ENCODE results near the gene CDC42BPA.
"Not testable (repeated sequence)": the region's sequence is repeated elsewhere in the genome, so short reads cannot be mapped to it uniquely, and the experiment has no call there.

Gene CDC42BPA

GRCh38 chr1:227190321-227190720 lies 128.0 kb downstream of the CDC42BPA start:
- no peak for DNase-seq

GRCh38 chr1:227185291-227185690 lies 133.0 kb downstream of the CDC42BPA start:
- no peak for DNase-seq

GRCh38 chr1:227182012-227182411 lies 136.3 kb downstream of the CDC42BPA start:
- DNase-seq, result no peak

- DNase-seq, result no peak
Observed at GRCh38 chr1:227175611-227176010, 142.7 kb downstream of the CDC42BPA start.

GRCh38 chr1:227174164-227174563 lies 144.1 kb downstream of the CDC42BPA start:
- no peak for DNase-seq

GRCh38 chr1:227170361-227171166 lies 147.7 kb downstream of the CDC42BPA start:
- DNase-seq, result no peak

GRCh38 chr1:227169343-227169742 lies 148.9 kb downstream of the CDC42BPA start:
- no peak for DNase-seq

GRCh38 chr1:227167276-227168101 lies 150.8 kb downstream of the CDC42BPA start:
- DNase-seq, result no peak

GRCh38 chr1:227166559-227166958 lies 151.7 kb downstream of the CDC42BPA start:
- DNase-seq, result no peak

GRCh38 chr1:227161470-227161869 lies 156.8 kb downstream of the CDC42BPA start:
- DNase-seq, result no peak

GRCh38 chr1:227156520-227156919 lies 161.8 kb downstream of the CDC42BPA start:
- no peak for DNase-seq

GRCh38 chr1:227155688-227156087 lies 162.6 kb downstream of the CDC42BPA start:
- DNase-seq, result no peak

- DNase-seq, result no peak
Observed at GRCh38 chr1:227155004-227155403, 163.3 kb downstream of the CDC42BPA start.

GRCh38 chr1:227152525-227152924 lies 165.8 kb downstream of the CDC42BPA start:
- DNase-seq, result no peak

GRCh38 chr1:227140376-227140775 lies 177.9 kb downstream of the CDC42BPA start:
- no peak for DNase-seq

GRCh38 chr1:227136210-227136820 lies 182.0 kb downstream of the CDC42BPA start:
- no peak for DNase-seq

- no peak for DNase-seq
Observed at GRCh38 chr1:227134686-227135314, 183.5 kb downstream of the CDC42BPA start.

GRCh38 chr1:227132695-227133094 lies 185.6 kb downstream of the CDC42BPA start:
- DNase-seq, result not testable (repeated sequence)

GRCh38 chr1:227131193-227131592 lies 187.1 kb downstream of the CDC42BPA start:
- peak; percentile 40 for DNase-seq

- DNase-seq, result no peak
Observed at GRCh38 chr1:227127891-227128290, 190.4 kb downstream of the CDC42BPA start.

GRCh38 chr1:227125929-227126545 lies 192.3 kb downstream of the CDC42BPA start:
- peak; percentile 74 for DNase-seq

- DNase-seq, result no peak
Observed at GRCh38 chr1:227124473-227124872, 193.8 kb downstream of the CDC42BPA start.

GRCh38 chr1:227120826-227121225 lies 197.5 kb downstream of the CDC42BPA start:
- no peak for DNase-seq

Data from NCI-H69 (cell line).